H9 (cell line): ENCODE measurements around the gene PVALB. TPM values are rescaled to one million over a fixed set of nuclear protein-coding genes. Genes with fewer than 3 reads are reported as not detected.

Source experiments
- DNase-seq: peaks from one replicate; pipeline ENCODE4 v3.0.0-alpha.2; 2017
- H2AFZ ChIP-seq: one replicate; pipeline ENCODE4 v1.6.1; 2013; ENCODE audit warnings: mild to moderate bottlenecking, low read length, control low read depth, moderate library complexity
- H2AK5ac ChIP-seq: 2 replicates; pipeline ENCODE4 v1.6.1; 2013; ENCODE audit warnings: low read length, control low read depth, mixed read lengths; ENCODE audit not compliant: insufficient read length
- H2BK120ac ChIP-seq: one replicate; pipeline ENCODE4 v1.6.1; 2013; ENCODE audit warnings: low read depth, mild to moderate bottlenecking, low read length, control low read depth, inconsistent platforms; ENCODE audit not compliant: poor library complexity, severe bottlenecking
- H2BK12ac ChIP-seq: 2 replicates; pipeline ENCODE4 v1.6.1; 2013; ENCODE audit warnings: low read length, control low read depth, mixed read lengths, low read depth; ENCODE audit not compliant: insufficient read length
- H2BK15ac ChIP-seq: 2 replicates; pipeline ENCODE4 v1.6.1; 2013; ENCODE audit warnings: low read depth, low read length, control low read depth
- H2BK20ac ChIP-seq: one replicate; pipeline ENCODE4 v1.6.1; 2013; ENCODE audit warnings: low read depth, mild to moderate bottlenecking, low read length, control low read depth, inconsistent platforms; ENCODE audit not compliant: poor library complexity, severe bottlenecking
- H2BK5ac ChIP-seq: 2 replicates; pipeline ENCODE4 v1.6.1; 2013; ENCODE audit warnings: low read length, control low read depth, mixed read lengths; ENCODE audit not compliant: insufficient read length
- H3K14ac ChIP-seq: 2 replicates; pipeline ENCODE4 v1.6.1; 2013; ENCODE audit warnings: low read length, control low read depth; ENCODE audit not compliant: insufficient read depth
- H3K18ac ChIP-seq: 2 replicates; pipeline ENCODE4 v1.6.1; 2013; ENCODE audit warnings: low read depth, mild to moderate bottlenecking, mixed read lengths, low read length, control low read depth; ENCODE audit not compliant: insufficient read length
- H3K23ac ChIP-seq: 2 replicates; pipeline ENCODE4 v1.6.1; 2013; ENCODE audit warnings: low read length, control low read depth, mixed read lengths, low read depth; ENCODE audit not compliant: insufficient read length
- H3K23me2 ChIP-seq: 2 replicates; pipeline ENCODE4 v1.6.1; 2013; ENCODE audit warnings: low read depth, mild to moderate bottlenecking, mixed read lengths, low read length, control low read depth; ENCODE audit not compliant: insufficient read length, poor library complexity, severe bottlenecking
- H3K27ac ChIP-seq: 2 replicates; pipeline ENCODE4 v1.5.1; 2013; ENCODE audit warnings: low read length, control low read depth, mixed read lengths, low read depth; ENCODE audit not compliant: insufficient read length
- H3K27me3 ChIP-seq: 2 replicates; pipeline ENCODE4 v1.6.1; 2013; ENCODE audit warnings: low read length, control low read depth, inconsistent platforms; ENCODE audit not compliant: insufficient read depth
- H3K4ac ChIP-seq: 2 replicates; pipeline ENCODE4 v1.6.1; 2013; ENCODE audit warnings: low read depth, mild to moderate bottlenecking, control low read depth, inconsistent platforms, low read length, moderate library complexity
- H3K4me1 ChIP-seq: 2 replicates; pipeline ENCODE4 v1.6.1; 2013; ENCODE audit warnings: low read length, control low read depth, inconsistent platforms; ENCODE audit not compliant: insufficient read depth
- H3K4me2 ChIP-seq: 2 replicates; pipeline ENCODE4 v1.6.1; 2013; ENCODE audit warnings: low read length, control low read depth, mixed read lengths; ENCODE audit not compliant: insufficient read length, insufficient read depth
- H3K56ac ChIP-seq: 2 replicates; pipeline ENCODE4 v1.6.1; 2013; ENCODE audit warnings: low read depth, mild to moderate bottlenecking, mixed read lengths, low read length, control low read depth; ENCODE audit not compliant: insufficient read length
- H3K79me1 ChIP-seq: 2 replicates; pipeline ENCODE4 v1.6.1; 2013; ENCODE audit warnings: low read depth, mild to moderate bottlenecking, moderate library complexity, low read length, control low read depth, inconsistent platforms; ENCODE audit not compliant: insufficient read depth, poor library complexity, severe bottlenecking
- H3K79me2 ChIP-seq: 2 replicates; pipeline ENCODE4 v1.6.1; 2013; ENCODE audit warnings: low read length, control low read depth, inconsistent platforms; ENCODE audit not compliant: insufficient read depth
- H3K9ac ChIP-seq: 2 replicates; pipeline ENCODE4 v1.6.1; 2013; ENCODE audit warnings: low read length, control low read depth, mixed read lengths; ENCODE audit not compliant: insufficient read length; ENCODE audit errors: extremely low read depth
- H3K9me3 ChIP-seq: one replicate; pipeline ENCODE4 v1.6.1; 2013; ENCODE audit warnings: low read depth, low read length, inconsistent platforms; ENCODE audit not compliant: control insufficient read depth
- H3T11ph ChIP-seq: one replicate; pipeline ENCODE4 v1.6.1; 2013; ENCODE audit warnings: mild to moderate bottlenecking, low read length, control low read depth, inconsistent platforms
- H4K20me1 ChIP-seq: one replicate; pipeline ENCODE4 v1.6.1; 2013; ENCODE audit not compliant: control insufficient read depth, insufficient read length, insufficient read depth
- H4K5ac ChIP-seq: 2 replicates; pipeline ENCODE4 v1.6.1; 2013; ENCODE audit warnings: low read depth, mild to moderate bottlenecking, mixed read lengths, low read length, control low read depth; ENCODE audit not compliant: insufficient read length
- H4K8ac ChIP-seq: replicated peaks from 2 replicates; pipeline ENCODE4 v1.6.1; 2013; ENCODE audit warnings: low read length, control low read depth, mixed read lengths, low read depth; ENCODE audit not compliant: insufficient read length
- H4K91ac ChIP-seq: 2 replicates; pipeline ENCODE4 v1.6.1; 2013; ENCODE audit warnings: low read depth, mild to moderate bottlenecking, moderate library complexity, mixed read lengths, low read length, control low read depth; ENCODE audit not compliant: insufficient read length
- H3K27ac Mint-ChIP-seq, 3 experiments: 2 replicates in 2 of 3; 3 replicates in 1 of 3; pipeline ENCODE4 v1.8.0; 2020 to 2021; ENCODE audit warnings: mixed read lengths in 3 of 3, mild to moderate bottlenecking in 1 of 3, moderate library complexity in 1 of 3
- H3K27me3 Mint-ChIP-seq: 2 replicates; pipeline ENCODE4 v1.8.0; 2021; ENCODE audit warnings: low read depth, mild to moderate bottlenecking, moderate library complexity, mixed read lengths
- H3K36me3 Mint-ChIP-seq, 3 experiments: 2 replicates in 2 of 3; 3 replicates in 1 of 3; pipeline ENCODE4 v1.8.0; 2020 to 2021; ENCODE audit warnings: low read depth in 3 of 3, mixed read lengths in 3 of 3; ENCODE audit not compliant: insufficient read depth in 1 of 3
- H3K4me1 Mint-ChIP-seq, 2 experiments: 2 replicates each; pipeline ENCODE4 v1.8.0; 2020; ENCODE audit warnings: mixed read lengths in 2 of 2
- H3K4me3 Mint-ChIP-seq, 2 experiments: 2 replicates in 1 of 2; 3 replicates in 1 of 2; pipeline ENCODE4 v1.8.0; 2020 to 2021; ENCODE audit warnings: mild to moderate bottlenecking in 2 of 2, mixed read lengths in 2 of 2, moderate library complexity in 1 of 2
- H3K9me3 Mint-ChIP-seq, 2 experiments: 2 replicates in 1 of 2; 3 replicates in 1 of 2; pipeline ENCODE4 v1.8.0; 2020; ENCODE audit warnings: mild to moderate bottlenecking in 2 of 2, mixed read lengths in 2 of 2, moderate library complexity in 1 of 2
- CTCF ChIP-seq: fragments of 200-600 bp; sonication (generic); conservative IDR thresholded peaks from 3 replicates; pipeline ENCODE4 v1.8.0; 2021; ENCODE audit warnings: antibody characterized with exemption, mild to moderate bottlenecking
- WGBS: extraction: QIAGEN DNeasy Blood & Tissue Kit; methylation state at CpG from one replicate; pipeline ENCODE4 v1.1.7; 2013; ENCODE audit warnings: missing lambda C conversion rate, low lambda C conversion rate, mixed read lengths; ENCODE audit not compliant: insufficient read length; ENCODE audit errors: extremely low coverage; 5-methylcytosine and 5-hydroxymethylcytosine counted together
- total RNA-seq: library from RNA; stranded (reverse); gene quantifications from 2 replicates; pipeline ENCODE4 v1.2.1, GENCODE V29; 2021

PVALB gene
- total RNA-seq, 1 experiment from 2014 or later = 2.7 TPM

GRCh38 chr22:36775964-36776669 lies 40.7 kb downstream of the PVALB start, which contains the start of gene IFT27:
IFT27 (minus strand) TSS chr22:36776119; CDS start chr22:36775707, 412 bp downstream.
- no peak within 1 kb of the TSS for H2BK5ac ChIP-seq
- H3T11ph ChIP-seq = no peak within 1 kb of the TSS
- H3K9me3 ChIP-seq = no peaks in the 10 kb centered on the region
- H3K79me1 ChIP-seq = no peaks in the 10 kb centered on the region
- WGBS = no CpG with 5 or more reads among the region's 43 CpGs
- H2AK5ac ChIP-seq = no peak within 1 kb of the TSS
- H3K23me2 ChIP-seq = peaks cover 2% of the 10 kb centered on the region
- no peak within 1 kb of the TSS for H4K91ac ChIP-seq
- Mint-ChIP-seq H3K4me3 (peak within 1 kb of the TSS; percentile 85 to 91), H3K36me3 (peaks cover 11 to 33% (median 14%) of the 10 kb centered on the region in 3 experiments), H3K27me3 (peaks cover 34% of the 10 kb centered on the region), H3K4me1 (peaks cover 8 to 12% of the 10 kb centered on the region in 2 experiments), H3K27ac (peak within 1 kb of the TSS in 2 of 3 experiments; percentile 60 to 93; a peak in 3 of 7 replicates), H3K9me3 (peaks cover 15 to 24% of the 10 kb centered on the region in 2 experiments)
- H2BK12ac ChIP-seq = no peak within 1 kb of the TSS
- peak within 1 kb of the TSS; percentile 72 for H3K9ac ChIP-seq
- H3K56ac ChIP-seq = no peak within 1 kb of the TSS
- H2BK20ac ChIP-seq = no peak within 1 kb of the TSS
- no peak for TF ChIP-seq CTCF
- no peak within 1 kb of the TSS for H4K5ac ChIP-seq
- no peak within 1 kb of the TSS for H3K27ac ChIP-seq
- no peak within 1 kb of the TSS for H4K8ac ChIP-seq
- H3K79me2 ChIP-seq = no peaks in the 10 kb centered on the region
- DNase-seq = peak; percentile 100
- no peak within 1 kb of the TSS for H3K14ac ChIP-seq
- H3K4me1 ChIP-seq = no peaks in the 10 kb centered on the region; the same call in 1 of the 2 replicates
- H2BK120ac ChIP-seq = no peak within 1 kb of the TSS
- no peaks in the 10 kb centered on the region for H3K27me3 ChIP-seq
- H2AFZ ChIP-seq = no peak within 1 kb of the TSS
- no peak within 1 kb of the TSS for H3K4ac ChIP-seq
- H4K20me1 ChIP-seq = no peaks in the 10 kb centered on the region
- H3K18ac ChIP-seq = peak within 1 kb of the TSS; percentile 83
- no peak within 1 kb of the TSS for H3K23ac ChIP-seq
- H2BK15ac ChIP-seq = no peak within 1 kb of the TSS
- peak within 1 kb of the TSS; percentile 87 for H3K4me2 ChIP-seq
